ENCODE measurements around the gene KRT39.

GRCh38 chr17:40958086-40958953 is 8.4 kb downstream of the KRT39 start:
- no peak for TF ChIP-seq POLR2AphosphoS5 (IDR thresholded peaks at IDR 0.05; ENCODE audit: borderline replicate concordance, low read depth, low read length)
- TF ChIP-seq EZH2 (IDR thresholded peaks at IDR 0.05): no peak

All from SK-N-MC (cell line).